ENCODE data around the gene MAP2K5.

Gene MAP2K5

DNA sequence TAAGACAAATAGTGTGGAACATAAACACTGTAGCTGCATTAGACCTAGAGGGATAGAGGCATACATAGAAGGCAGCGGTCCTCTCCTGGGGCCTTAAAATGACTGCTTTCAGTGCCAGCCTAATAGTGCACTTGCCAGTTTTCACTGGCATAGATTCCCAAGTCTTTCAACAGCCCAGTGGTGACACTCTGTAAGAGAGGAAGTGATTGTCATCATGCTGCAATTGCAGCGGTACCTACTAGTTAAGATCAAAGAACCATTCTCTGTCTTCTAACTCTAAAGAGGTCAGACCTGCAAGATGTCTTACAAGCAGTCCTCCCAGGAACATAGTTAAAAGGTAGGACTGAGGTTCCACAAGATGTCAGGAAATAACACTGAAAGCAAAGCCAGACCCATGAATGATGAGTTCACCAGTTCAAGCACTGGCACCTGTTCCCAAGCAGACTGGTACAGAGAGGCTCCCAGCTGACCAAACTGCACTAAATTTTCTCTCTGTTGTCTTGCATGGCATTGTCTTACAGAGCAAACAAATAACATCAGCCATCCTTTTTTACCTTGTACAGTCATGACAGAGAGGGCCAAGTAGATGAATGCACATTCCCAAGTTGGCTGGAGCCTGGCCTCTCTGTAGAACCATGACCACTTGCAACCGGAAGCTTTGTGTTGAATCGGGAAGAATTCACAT lies 182.3 kb downstream of the MAP2K5 start:
- DNase-seq (ENCODE audit: low read depth) = no peak
- no peak overlapping the region for H3K4me3 ChIP-seq (ENCODE audit: low read depth, low read length)
- no peak for TF ChIP-seq CTCF (IDR thresholded peaks at IDR 0.05; ENCODE audit: control insufficient read depth, extremely low read depth, insufficient read depth)

DNA sequence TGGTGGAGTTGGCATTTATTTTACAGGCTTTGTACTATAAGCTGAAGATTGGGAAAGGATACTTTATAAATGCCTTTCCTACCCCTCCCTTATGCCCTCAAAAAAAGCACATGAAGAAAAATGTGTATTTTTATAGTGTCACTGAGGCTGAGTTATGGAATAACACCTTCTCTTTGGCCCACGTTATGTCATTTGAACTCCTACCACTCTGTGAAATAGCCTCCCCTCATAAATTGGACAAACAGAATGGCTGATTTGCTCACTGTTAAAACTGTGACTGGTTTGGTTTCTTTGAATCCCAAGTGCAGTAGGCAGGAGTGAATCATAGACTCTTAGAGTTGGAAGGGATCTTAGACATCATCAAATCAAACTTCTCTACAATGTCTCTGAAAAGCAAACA lies 187.6 kb downstream of the MAP2K5 start:
- no peak for DNase-seq (ENCODE audit: low read depth)
- H3K4me3 ChIP-seq (ENCODE audit: low read depth, low read length) = no peak overlapping the region
- TF ChIP-seq CTCF (IDR thresholded peaks at IDR 0.05; ENCODE audit: control insufficient read depth, extremely low read depth, insufficient read depth) = no peak

GRCh38 chr15:67731112-67731721 lies 188.7 kb downstream of the MAP2K5 start:
- DNase-seq (ENCODE audit: low read depth) = no peak
- TF ChIP-seq CTCF (IDR thresholded peaks at IDR 0.05; ENCODE audit: control insufficient read depth, extremely low read depth, insufficient read depth) = no peak

GRCh38 chr15:67732164-67732563 lies 189.7 kb downstream of the MAP2K5 start:
- DNase-seq (ENCODE audit: low read depth) = no peak
- no peak overlapping the region for H3K4me3 ChIP-seq (ENCODE audit: low read depth, low read length)
- no peak for TF ChIP-seq CTCF (IDR thresholded peaks at IDR 0.05; ENCODE audit: control insufficient read depth, extremely low read depth, insufficient read depth)

More at GRCh38 chr15:67731112-67731721, 188.7 kb downstream of the MAP2K5 start:
- no peak overlapping the region for H3K4me3 ChIP-seq (ENCODE audit: low read depth, low read length)

DNA sequence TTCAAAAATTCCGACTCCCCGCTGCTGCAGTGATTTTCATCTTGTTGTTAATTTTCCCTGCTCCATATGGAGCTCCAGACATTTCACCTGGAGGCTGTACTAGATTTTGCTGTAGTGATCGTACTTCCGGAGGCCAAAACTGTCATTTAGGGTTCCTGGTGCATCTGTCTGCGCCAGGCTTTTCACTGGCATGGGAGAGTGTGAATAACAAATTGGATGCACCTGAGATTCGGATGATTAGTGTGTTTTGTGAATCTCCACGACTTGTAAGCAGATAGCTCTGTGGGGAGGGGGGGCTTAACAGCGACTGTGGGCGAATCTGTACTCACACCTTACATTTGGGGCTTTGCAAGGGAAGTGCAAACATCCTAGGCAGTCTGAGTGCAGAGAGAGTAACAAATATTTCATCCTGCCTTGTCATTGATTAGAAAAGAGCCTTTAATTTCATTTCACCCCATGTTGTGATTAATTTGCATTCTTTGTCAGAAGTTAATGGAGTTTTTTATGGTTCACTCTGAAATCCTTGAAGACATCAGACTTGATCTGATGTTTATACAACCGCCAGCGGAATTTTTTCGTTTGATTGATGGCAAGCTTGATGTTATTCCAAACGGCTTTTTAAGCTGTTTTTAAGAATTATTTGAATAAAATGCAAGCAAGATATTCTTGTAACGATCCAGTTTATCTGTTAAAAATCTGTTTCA lies 190.3 kb downstream of the MAP2K5 start:
- DNase-seq (ENCODE audit: low read depth) = no peak
- TF ChIP-seq CTCF (IDR thresholded peaks at IDR 0.05; ENCODE audit: control insufficient read depth, extremely low read depth, insufficient read depth) = no peak
- H3K4me3 ChIP-seq (ENCODE audit: low read depth, low read length) = no peak overlapping the region

GRCh38 chr15:67735896-67736295 lies 193.4 kb downstream of the MAP2K5 start:
- DNase-seq (ENCODE audit: low read depth) = no peak
- H3K4me3 ChIP-seq (ENCODE audit: low read depth, low read length) = no peak overlapping the region
- no peak for TF ChIP-seq CTCF (IDR thresholded peaks at IDR 0.05; ENCODE audit: control insufficient read depth, extremely low read depth, insufficient read depth)

Data from LNCaP clone FGC (cell line).